GM23248 (cell line): ENCODE measurements around the gene ELMO1.

Experiments
- EZH2 ChIP-seq: fragments of 200-600 bp; sonication (generic); IDR thresholded peaks from 2 replicates; pipeline ENCODE4 v1.6.1; 2018; ENCODE audit warnings: antibody characterized with exemption, mild to moderate bottlenecking; ENCODE audit not compliant: insufficient read depth, poor library complexity, severe bottlenecking
- EZH2phosphoT487 ChIP-seq: fragments of 200-600 bp; sonication (generic); IDR thresholded peaks from 2 replicates; pipeline ENCODE4 v1.6.1; 2018; ENCODE audit warnings: antibody characterized with exemption, moderate library complexity, mild to moderate bottlenecking, low read depth; ENCODE audit not compliant: insufficient read depth

DNA sequence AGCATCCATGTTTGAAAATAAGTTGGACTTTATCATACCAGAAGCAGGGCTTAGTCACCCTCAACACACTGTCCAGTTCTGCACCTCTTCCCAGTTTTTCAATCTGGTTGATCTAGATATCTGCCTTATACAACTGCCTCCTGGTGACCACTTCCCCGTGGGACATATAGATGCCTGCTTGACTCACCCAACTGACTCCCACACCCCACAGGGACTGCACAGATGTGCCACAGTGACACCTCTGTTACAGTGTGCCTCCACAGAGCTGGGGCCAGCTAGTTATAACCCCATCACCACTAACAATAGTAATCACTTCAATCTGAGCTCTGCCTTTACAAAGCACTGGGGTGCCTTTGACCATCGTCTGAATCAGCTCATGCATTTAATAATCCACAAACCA lies 641.8 kb downstream of the ELMO1 start:
- no peak for TF ChIP-seq EZH2
- TF ChIP-seq EZH2phosphoT487, result no peak
